GM15510 (cell line): Measurements from ENCODE around the gene SEMA3C.

Experiments used
- POLR2A ChIP-seq: IDR thresholded peaks from 3 replicates; pipeline ENCODE4 v1.6.1; 2011; ENCODE audit warnings: borderline replicate concordance; ENCODE audit not compliant: insufficient read length; ENCODE audit errors: extremely low read depth

The SEMA3C gene

GRCh38 chr7:80907612-80908011 lies 11.2 kb downstream of the SEMA3C start:
- no peak for TF ChIP-seq POLR2A

- no peak for TF ChIP-seq POLR2A
These were observed 11.7 kb downstream of the SEMA3C start for GRCh38 chr7:80907141-80907601.

- no peak for TF ChIP-seq POLR2A
These were observed 13.5 kb downstream of the SEMA3C start for GRCh38 chr7:80905334-80905733.

- no peak for TF ChIP-seq POLR2A
These were observed 16.0 kb downstream of the SEMA3C start for GRCh38 chr7:80902716-80903308.

- TF ChIP-seq POLR2A, result no peak
These were observed 16.8 kb downstream of the SEMA3C start for GRCh38 chr7:80902019-80902418.

- TF ChIP-seq POLR2A, result no peak
These were observed 18.0 kb downstream of the SEMA3C start for GRCh38 chr7:80900583-80901576.

GRCh38 chr7:80896906-80897598 lies 21.8 kb downstream of the SEMA3C start:
- no peak for TF ChIP-seq POLR2A

GRCh38 chr7:80895056-80895455 lies 23.8 kb downstream of the SEMA3C start:
- TF ChIP-seq POLR2A, result no peak

GRCh38 chr7:80891259-80891544 lies 27.6 kb downstream of the SEMA3C start:
- no peak for TF ChIP-seq POLR2A

- no peak for TF ChIP-seq POLR2A
These were observed 28.2 kb downstream of the SEMA3C start for GRCh38 chr7:80890426-80891258.

- no peak for TF ChIP-seq POLR2A
These were observed 29.3 kb downstream of the SEMA3C start for GRCh38 chr7:80889525-80889924.

GRCh38 chr7:80885757-80886156 lies 33.1 kb downstream of the SEMA3C start:
- TF ChIP-seq POLR2A, result no peak

- no peak for TF ChIP-seq POLR2A
These were observed 34.2 kb downstream of the SEMA3C start for GRCh38 chr7:80884511-80885195.
